KOPT-K1 (cell line): ENCODE results near the gene EFCAB6.

Source experiments
- H3K27ac ChIP-seq: fragments of 200-600 bp; sonication (generic); 2 replicates; pipeline ENCODE4 v1.5.1; 2016; ENCODE audit warnings: antibody characterized with exemption, mild to moderate bottlenecking, low read depth, low read length; ENCODE audit not compliant: poor library complexity, severe bottlenecking
- H3K36me3 ChIP-seq: fragments of 200-600 bp; sonication (generic); 2 replicates; pipeline ENCODE4 v1.5.1; 2017; ENCODE audit warnings: antibody characterized with exemption, mild to moderate bottlenecking, low read length, moderate library complexity; ENCODE audit not compliant: insufficient read depth
- H3K9me3 ChIP-seq: fragments of 200-600 bp; sonication (generic); 2 replicates; pipeline ENCODE4 v1.5.1; 2017; ENCODE audit warnings: antibody characterized with exemption, low read length, mild to moderate bottlenecking; ENCODE audit not compliant: insufficient read depth, poor library complexity, severe bottlenecking

EFCAB6 gene

GRCh38 chr22:43516996-43517635 is 295.0 kb downstream of the EFCAB6 start:
- no peaks in the 10 kb centered on the region for H3K9me3 ChIP-seq
- no peak overlapping the region for H3K27ac ChIP-seq
- H3K36me3 ChIP-seq, result no peaks in the 10 kb centered on the region

DNA sequence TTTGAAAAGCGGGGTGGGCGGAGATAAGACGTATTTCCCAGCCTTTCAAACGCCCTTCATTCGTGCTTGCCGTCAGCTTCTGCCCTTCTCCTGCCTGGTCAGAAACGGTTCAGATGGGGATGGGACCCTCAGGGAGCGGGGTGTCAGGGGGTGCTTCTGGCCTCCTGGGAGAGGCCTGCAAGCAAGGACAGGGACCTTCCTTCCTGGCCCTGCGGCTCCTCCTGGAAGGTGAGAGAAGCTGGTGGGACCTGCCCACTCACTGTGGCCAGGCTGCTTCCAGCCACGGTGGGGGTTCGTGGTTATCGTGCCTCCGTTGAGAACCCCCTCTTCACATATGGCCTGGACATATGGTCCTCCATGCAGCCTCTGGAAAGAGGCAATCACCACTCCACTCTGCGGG is 295.7 kb downstream of the EFCAB6 start:
- Histone ChIP-seq H3K36me3 (no peaks in the 10 kb centered on the region), H3K9me3 (no peaks in the 10 kb centered on the region), H3K27ac (no peak overlapping the region)

GRCh38 chr22:43515902-43516301 is 296.2 kb downstream of the EFCAB6 start:
- Histone ChIP-seq H3K27ac (no peak overlapping the region), H3K9me3 (no peaks in the 10 kb centered on the region), H3K36me3 (no peaks in the 10 kb centered on the region)

DNA sequence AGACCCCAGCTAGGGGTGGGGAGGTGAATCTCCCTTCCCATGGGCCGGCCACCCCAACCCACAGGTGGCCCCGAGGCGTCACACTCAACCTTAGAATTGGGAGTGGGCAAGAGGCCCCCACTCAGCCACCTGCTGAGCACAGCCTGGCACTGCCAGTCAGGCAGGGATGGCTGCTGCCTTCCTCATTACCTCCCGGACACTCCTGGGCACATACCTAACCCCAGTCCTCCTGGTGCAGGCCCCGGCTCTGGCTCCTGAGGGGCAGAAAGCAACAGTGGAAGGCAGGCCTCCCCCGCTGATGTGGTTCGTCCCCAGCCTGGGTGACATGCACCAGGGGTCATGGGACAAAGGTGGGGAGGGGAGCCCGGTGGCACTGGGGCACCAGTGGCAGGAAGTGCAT is 296.7 kb downstream of the EFCAB6 start:
- no peak overlapping the region for H3K27ac ChIP-seq
- H3K36me3 ChIP-seq, result no peaks in the 10 kb centered on the region
- H3K9me3 ChIP-seq, result no peaks in the 10 kb centered on the region

- H3K36me3 ChIP-seq, result no peaks in the 10 kb centered on the region
- no peaks in the 10 kb centered on the region for H3K9me3 ChIP-seq
- no peak overlapping the region for H3K27ac ChIP-seq
These were observed 297.5 kb downstream of the EFCAB6 start for GRCh38 chr22:43514476-43515157.

DNA sequence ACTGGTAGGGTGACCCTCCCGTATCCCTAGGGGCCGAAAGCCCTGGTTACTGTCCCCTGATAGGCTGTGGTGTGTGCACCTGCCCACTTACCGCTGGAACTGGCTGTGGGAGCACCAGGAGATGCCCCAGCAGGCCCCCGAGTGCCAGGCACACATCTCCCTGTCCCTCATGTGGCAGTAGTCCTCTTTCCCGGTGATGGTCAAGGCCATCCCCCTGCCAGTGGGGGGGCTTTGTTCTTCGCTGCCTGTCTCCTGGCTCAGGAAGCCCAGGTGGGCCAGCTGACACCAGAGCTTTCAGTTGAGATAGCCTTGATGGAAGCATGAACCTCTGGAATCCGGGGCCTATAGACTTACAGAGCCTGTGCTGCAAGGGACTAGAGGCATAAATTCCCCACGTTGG is 299.8 kb downstream of the EFCAB6 start:
- H3K27ac ChIP-seq, result no peak overlapping the region
- H3K36me3 ChIP-seq, result no peaks in the 10 kb centered on the region
- H3K9me3 ChIP-seq, result no peaks in the 10 kb centered on the region

DNA sequence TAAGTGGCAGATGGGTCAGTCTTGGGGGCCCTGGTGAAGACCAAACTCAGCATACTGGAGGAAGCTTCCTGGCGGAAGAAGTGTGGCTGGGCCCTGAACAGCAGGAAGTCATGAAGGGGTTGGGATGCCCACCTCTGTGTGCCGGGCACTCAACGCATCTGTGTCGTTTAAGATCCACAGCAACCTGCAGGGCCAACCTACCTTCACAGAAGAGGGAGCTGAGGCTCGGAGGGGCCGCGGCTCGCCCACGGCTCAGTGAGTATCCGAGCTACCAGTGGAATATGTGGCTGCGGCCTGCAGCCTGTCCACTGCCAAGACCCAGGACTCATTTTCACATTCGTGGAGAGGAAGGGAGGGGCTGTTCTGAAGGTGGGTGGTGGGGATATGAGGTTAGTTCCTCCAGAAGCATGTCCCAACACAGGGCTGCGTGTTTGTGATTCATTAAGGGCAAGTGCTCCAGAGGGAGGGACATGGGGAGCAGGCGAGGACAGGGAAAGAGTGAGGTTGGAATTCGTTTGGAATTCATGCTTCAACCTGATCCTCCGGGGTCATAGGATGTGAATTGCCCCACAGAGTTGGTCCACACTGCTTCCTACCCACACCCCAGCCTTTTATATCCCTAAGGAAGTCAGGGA is 300.7 kb downstream of the EFCAB6 start:
- H3K9me3 ChIP-seq, result no peaks in the 10 kb centered on the region
- no peaks in the 10 kb centered on the region for H3K36me3 ChIP-seq
- H3K27ac ChIP-seq, result no peak overlapping the region

DNA sequence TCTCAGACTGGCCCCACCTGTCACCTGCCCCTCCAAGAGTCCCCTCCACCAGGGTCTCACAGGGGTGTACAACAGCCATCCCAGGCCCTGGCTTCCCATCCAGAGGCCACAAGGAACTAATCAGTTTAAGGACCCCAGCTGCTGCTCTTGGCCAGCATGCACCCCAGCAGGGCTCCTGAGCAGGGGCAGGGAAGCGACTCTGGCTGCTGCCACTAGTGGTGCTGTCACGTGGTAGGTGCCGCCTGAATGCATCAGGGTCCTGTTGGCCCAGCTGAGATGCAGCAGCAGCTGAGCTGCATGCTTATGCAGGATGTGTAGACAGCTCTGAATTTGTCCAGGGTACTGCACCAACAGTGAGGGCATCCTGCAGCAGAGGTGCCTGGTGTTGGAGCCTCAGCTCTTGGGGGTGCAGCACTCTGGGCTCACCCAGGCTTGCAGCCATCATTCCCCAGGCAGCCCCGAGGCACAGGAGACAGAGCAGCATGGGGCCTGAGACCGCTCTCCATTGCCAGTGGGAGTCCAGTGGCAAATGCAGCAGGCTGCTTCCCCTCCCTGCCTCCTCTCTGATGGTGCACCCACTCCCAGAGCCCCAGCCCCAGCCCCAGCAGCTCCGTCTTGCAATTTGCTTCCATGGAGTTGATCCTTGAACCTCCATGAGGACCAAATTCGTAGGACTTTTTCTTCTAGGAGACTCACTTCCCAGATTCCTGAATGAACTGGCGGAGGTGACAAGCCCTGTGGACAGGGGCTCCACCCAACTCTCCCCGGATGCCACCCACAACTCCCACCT is 301.6 kb downstream of the EFCAB6 start:
- Histone ChIP-seq H3K9me3 (no peaks in the 10 kb centered on the region), H3K27ac (no peak overlapping the region), H3K36me3 (no peaks in the 10 kb centered on the region)

GRCh38 chr22:43509337-43509736 is 302.8 kb downstream of the EFCAB6 start:
- no peak overlapping the region for H3K27ac ChIP-seq
- no peaks in the 10 kb centered on the region for H3K9me3 ChIP-seq
- H3K36me3 ChIP-seq, result no peaks in the 10 kb centered on the region

DNA sequence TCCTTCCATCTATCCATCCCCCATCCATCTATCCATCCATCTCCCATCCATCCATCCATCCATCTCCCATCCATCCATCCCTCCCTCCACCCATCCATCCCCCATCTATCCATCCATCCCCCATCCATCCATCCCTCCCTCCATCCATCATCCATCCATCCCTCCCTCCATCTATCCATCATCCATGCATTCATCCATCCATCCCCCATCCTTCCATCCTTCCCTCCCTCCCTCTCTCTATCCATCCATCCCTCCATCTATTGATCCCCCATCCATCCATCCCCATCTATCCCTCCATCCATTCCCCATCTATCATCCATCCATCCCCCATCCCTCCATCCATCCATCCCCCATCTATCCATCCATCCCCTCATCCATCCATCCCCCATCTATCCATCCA is 303.6 kb downstream of the EFCAB6 start:
- Histone ChIP-seq H3K9me3 (no peaks in the 10 kb centered on the region), H3K27ac (no peak overlapping the region), H3K36me3 (no peaks in the 10 kb centered on the region)

- H3K27ac ChIP-seq, result no peak overlapping the region
- H3K9me3 ChIP-seq, result no peaks in the 10 kb centered on the region
- H3K36me3 ChIP-seq, result no peaks in the 10 kb centered on the region
These were observed 304.9 kb downstream of the EFCAB6 start for GRCh38 chr22:43507235-43507634.

GRCh38 chr22:43506487-43506886 is 305.6 kb downstream of the EFCAB6 start:
- Histone ChIP-seq H3K9me3 (no peaks in the 10 kb centered on the region), H3K36me3 (no peaks in the 10 kb centered on the region)

GRCh38 chr22:43505896-43506295 is 306.2 kb downstream of the EFCAB6 start:
- no peaks in the 10 kb centered on the region for H3K36me3 ChIP-seq
- H3K27ac ChIP-seq, result no peak overlapping the region
- H3K9me3 ChIP-seq, result no peaks in the 10 kb centered on the region

More at GRCh38 chr22:43506487-43506886, 305.6 kb downstream of the EFCAB6 start:
- H3K27ac ChIP-seq, result no peak overlapping the region

DNA sequence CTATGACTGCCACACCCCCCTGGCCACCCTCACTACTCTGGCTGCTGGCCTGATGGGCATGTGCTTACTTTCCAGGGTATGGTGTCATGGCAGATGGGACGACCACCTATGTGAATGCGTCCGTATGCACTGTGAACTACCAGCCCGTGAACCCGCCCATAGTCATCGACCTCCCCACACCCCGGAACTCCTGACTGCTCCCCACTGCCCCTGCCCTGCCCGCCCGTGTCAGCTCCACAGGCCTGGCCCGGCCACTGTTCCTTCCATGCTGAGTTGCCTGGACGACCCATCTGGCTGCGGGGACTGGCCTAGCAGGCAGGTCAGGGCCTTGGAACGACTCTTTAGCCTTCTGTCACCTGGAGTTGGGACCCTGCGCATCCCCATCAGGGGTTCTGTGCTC is 306.7 kb downstream of the EFCAB6 start:
- Histone ChIP-seq H3K9me3 (no peaks in the 10 kb centered on the region), H3K36me3 (no peaks in the 10 kb centered on the region), H3K27ac (no peak overlapping the region)

- no peak overlapping the region for H3K27ac ChIP-seq
These were observed 307.3 kb downstream of the EFCAB6 start for GRCh38 chr22:43504666-43505261.

More at GRCh38 chr22:43504666-43505261, 307.3 kb downstream of the EFCAB6 start:
- Histone ChIP-seq H3K36me3 (no peaks in the 10 kb centered on the region), H3K9me3 (no peaks in the 10 kb centered on the region)
